Activated CD8-positive, alpha-beta memory T cell treated with anti-CD3 and anti-CD28 coated beads, Interleukin-2, amount 50 U/mL, for 48 hours (primary cell): ENCODE results near the gene TEAD1.

Experiments
- DNase-seq: peaks from one replicate; pipeline ENCODE4 v3.0.0-alpha.2; 2020

Gene TEAD1

DNA sequence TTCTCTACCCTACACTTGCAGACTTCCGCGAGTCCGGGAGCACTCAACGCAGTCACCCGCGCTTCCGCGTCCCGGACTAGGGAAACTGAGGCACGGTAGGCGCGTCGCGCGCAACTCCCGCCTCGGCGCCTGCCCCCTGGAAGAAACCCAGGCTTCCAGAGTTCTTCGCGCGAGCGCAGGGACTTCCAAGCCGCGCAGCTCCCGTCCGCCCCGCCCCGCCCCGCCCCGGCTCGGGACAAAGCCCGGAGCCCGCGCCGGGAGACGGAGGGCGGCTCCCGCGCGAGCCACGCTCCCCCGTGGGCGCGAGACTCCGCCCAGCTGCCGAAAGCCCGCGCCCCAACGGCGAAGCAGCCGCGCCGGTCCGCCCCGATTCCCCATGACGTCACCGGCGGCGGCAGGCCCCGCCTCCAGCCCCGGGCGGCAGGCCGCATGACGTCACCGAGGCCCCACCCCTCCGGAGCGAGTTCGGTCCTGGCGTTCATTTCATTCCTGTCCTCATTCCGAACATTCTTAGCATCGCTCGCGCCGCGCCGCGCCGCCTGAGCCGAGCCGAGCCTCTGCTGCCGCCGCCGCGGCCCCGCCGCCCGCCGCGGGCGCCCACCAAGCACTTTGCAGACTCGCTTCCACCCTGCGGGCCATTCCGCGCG lies at the start of gene TEAD1:
TEAD1 (plus strand) TSS at position 498 of the 647 bp plus-strand sequence.
- DNase-seq = peak; percentile 96

DNA sequence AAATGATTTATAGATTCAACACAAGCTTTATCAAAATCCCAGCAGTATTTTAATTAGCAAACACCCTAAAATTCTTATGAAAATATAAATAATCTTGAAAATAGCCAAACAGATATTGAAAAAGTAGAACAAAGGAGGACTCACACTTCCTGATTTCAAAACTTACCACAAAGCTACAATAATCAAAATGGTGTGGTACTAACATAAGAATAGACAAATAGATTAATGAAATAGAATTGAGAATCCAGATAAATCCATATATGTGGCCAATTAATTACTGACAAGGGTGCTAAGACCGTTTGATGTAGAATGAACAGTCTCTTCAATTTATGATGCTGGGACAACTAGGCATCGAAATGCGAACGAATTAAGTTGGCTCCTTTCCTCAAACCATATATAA lies 49.6 kb upstream of the TEAD1 start:
- no peak for DNase-seq

DNA sequence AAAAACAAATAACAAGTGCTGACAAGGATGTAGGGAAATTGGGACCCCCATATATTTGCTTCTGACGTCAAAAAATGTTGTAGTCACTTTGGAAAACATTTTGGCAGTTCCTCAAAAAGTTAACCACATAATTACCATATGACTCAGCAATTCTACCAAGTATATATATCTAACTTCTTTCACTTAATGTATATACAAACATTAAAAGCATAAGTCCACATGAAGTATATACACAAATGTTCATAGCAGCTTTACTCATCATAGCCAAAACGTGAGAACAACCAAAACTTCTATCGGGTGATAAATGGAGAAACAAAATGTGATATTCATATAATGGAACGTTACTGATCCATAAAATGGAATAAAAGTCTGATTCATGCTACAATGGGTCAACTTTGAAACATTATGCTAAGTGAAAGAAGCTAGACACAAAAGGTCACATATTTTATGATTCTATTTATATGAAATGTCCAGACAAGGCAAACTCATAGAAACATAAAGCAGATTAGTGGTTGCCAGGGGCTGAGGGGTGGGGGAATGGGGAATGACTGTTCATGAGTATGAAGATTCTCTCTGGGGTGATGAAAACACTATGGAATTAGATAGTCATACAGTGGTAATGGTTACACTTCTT lies 48.7 kb upstream of the TEAD1 start:
- DNase-seq = no peak

DNA sequence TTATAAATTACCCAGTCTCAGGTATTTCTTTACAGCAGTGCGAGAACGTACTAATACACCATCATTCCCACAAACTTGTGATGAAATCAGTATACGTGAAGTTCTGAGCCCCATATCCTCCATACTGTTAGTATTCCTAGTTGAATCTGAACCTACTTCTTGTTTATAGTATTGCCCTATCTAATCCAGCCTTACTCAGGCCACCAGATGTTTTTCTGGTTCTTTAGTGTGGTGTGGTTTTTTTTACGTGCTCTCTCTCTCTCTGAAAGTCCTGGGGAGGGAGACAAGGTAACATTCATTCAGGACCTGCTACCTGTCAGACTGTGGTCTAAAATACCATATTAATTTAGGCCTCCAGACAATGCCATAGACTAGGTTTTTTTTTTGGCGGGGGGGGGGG lies 47.6 kb upstream of the TEAD1 start:
- no peak for DNase-seq

DNA sequence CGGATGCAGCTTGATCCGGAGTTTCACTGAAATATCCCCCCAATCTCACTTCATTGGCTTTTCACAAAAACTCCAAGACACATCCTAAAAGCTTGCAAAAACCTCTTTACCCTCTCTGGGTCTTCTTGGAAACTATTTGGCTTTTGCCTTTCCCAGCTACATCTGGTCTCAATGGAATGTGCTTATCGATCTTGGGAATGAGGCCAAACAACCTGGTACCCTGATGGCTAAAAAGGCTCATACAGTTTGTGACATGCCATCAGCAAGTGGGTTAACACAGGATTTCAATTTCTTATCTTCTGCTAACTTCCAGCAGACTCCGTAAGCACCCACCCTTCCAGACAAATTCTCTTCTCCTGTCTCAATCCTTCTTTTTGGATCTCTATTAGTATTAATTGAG lies 45.9 kb upstream of the TEAD1 start:
- DNase-seq = no peak

DNA sequence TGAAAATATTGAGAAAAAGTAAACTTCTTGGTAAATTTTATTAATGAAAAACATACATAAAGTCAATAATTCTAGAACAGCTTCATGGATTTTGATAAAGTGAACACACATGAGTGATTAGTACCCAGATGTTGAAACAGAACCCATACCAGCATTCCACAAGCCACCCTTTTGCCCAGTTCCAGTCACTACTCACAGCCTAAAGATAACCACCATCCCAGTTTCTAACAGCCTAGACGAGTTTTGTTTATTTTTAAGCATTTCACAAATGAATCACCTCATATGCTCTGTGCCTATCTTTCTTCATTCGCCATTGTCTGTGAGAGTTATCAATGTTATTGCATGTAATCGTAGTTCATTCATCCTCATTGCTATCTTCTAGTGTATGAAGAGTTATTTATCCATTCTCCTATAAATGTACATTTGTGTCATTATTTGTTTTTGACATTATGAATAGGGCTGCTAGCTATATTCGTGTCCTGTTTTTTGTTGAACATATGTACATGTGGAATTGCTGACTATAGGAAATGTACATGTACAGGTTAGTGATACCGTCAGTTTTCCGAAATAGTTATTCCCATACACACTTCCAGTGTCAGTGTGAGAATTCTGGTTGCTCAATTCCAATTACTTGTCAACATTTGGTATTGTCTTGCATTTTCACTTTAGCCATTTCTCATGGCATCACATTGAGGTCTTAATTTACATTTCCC lies 44.5 kb upstream of the TEAD1 start:
- no peak for DNase-seq

DNA sequence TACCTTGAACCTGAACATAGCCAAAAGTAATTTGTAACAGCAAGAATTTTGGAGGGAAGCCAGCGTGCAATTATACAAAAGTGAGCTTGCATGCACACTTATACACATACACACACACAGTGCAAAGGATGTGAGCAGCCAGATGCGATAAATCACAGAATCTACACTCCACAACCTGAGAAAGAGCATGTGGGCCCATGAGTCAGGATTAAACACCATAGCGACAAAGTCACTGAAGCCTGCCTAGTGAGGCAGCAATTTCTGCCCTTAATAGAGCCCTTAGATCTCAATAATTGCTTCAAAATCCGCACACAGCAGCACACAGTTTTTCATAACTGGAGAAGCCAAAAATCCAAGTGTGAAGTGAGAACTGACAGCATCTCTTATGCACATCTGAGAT lies 42.6 kb upstream of the TEAD1 start:
- no peak for DNase-seq

DNA sequence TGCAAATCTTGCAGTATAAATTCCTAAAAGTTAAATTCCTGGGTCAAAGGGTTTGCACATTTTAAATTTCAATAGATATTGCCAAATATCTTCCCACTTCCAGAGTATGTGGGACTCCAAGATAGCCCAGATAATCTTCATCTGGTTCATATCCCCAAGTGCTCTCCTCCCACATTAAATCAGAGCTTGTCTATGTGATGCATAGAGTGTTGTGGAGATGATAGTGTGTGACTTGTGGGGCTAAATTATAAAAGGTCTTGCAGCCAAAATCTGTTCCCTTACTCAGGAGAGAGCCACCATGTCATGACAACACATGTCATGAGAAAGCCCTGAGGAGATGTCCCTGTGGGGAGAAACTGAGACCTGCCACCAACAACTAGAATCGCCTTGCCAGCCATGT lies 39.9 kb upstream of the TEAD1 start:
- no peak for DNase-seq

DNA sequence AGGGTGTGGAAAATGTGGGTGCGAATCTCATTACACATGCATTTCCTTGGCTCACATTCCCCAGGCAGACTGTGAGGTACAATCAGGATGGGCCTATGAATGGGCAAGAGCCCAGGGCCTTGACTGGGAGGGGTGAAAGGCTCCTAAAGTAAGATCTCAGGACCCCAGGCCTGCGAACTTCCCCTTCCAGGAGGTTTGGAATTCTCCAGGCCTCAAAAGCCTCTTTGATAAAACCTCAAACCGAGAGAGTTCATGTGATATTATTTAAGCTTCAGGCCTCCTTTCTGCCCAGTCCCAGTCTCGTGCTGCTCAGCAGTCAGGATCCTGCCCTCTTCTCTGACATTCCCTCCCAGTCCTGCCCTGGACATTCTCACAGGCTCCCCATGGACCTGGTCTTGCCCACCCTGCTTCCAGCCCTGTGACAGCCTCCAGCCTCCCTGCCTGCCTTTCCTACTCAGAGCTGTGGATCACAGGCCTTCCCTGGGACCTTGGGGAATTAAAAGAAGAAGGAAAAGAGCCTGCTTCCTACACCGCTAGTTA lies 37.3 kb upstream of the TEAD1 start:
- DNase-seq = no peak

DNA sequence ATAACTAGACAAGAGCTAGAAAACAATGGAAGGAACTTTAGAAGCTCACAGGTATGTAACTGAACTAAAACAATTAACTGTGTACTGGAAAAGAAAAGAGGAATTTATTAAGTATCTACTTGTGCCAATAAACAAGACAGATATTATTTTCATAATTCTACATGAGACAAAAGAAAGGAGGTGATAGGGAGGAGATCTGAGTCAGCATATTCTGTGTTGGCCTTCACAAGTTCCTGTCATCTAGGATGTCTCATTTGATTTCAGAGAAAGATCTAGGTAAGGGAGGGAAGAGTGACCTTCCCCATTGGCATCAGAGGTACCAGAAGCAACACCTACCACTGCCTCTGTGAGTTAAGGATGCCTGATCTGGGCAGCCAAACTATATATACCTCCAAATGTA lies 34.8 kb upstream of the TEAD1 start:
- no peak for DNase-seq

DNA sequence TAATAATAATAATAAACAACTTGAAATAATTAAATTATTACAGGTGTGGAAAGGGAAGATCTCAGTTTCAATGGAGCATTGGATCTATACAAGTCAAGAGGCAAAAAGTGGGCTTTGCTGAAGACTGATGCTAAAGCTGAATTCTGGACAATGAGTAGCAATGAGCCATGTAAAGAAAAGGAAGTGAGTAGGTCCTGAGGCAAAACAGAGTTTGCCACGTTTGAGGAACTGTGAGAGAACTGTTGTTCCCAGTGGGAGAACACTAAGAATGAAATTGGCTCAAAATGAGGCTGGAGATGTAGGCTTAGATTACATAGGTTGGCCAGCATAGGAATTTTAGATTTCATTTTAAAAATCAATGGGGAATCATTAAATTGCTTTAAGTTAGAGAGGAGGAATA lies 33.9 kb upstream of the TEAD1 start:
- no peak for DNase-seq

DNA sequence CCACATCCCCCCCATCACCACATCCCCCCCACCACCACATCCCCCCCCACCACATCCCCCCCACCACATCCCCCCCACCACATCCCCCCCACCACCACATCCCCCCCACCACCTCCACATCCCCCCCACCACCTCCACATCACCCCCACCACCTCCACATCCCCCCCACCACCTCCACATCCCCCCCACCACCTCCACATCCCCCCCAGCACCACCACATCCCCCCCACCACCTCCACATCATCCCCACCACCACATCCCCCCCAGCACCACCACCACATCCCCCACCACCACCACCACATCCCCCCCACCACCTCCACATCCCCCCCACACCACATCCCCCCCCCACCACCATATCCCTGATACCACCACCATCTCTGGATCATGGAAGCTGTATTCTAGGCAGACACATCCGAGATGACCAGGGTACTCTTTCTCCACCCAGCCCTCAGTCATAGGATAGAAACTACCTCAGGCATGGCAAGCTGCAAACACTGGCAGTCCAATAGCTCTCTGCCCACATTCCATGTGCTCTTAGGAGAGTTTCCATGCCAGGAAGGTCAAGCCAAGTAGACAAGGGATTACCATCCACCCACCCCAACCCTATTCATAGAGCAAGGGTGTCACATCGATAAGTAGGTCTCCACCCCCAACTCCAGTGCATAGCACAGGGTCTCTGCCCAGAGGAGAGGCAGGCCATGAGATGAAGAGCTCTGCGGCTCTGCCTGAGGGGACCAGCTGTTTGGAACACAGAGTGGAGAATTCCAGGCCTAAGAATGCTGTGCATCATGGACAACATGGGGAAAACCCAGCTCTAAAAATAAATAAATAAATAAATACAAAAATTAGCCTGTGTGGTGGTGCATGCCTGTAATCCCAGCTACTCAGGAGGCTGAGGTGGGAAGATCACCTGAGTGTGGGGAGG lies 33.0 kb upstream of the TEAD1 start:
- DNase-seq = no peak

DNA sequence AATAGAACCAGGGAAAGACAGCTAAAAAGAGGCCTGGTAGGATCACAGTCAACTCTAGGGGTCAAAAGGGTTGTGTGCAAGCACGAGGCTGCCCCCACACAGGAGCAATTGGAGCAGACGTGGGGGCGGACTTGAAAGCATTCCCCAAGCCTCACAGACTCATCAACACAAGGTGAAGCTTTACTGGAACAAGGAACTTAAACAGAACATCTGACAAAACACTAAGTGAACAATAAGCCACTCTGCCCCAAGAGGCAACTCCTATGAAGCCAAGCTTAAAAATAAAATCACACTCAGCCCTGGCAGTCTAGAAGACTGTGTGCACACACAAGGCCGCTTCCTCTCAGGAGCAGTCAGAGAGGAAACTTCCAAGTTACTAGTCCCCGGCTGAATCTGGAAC lies 32.2 kb upstream of the TEAD1 start:
- DNase-seq = no peak

DNA sequence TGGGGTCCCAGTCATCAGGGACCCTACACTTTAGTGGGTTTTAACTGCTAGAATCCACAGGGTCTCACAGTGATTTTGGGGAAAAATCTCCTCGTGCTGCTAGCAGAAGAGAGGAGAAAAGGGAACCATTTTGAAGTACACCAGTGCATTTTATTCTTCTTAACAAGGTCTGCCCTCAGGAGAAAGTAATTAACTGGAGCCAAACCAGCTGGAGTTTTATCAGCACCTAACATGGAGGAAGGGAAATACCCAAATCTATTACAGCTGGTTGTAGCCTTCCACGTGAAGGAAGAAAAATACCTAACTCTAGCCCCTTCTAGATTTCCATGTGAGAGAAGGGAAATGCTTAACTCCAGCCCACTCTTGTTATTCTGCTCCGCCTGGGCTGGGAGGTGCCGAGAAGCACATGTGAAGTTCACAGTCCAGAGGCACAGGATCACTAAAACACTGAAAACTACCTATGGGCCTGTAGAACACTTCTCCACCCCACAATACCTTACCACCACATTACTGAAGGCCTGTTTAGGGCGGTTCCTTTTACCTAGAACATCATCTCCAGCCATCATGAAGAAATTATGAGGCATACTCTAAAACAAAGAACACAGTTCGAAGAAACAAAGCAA lies 31.3 kb upstream of the TEAD1 start:
- DNase-seq = no peak

DNA sequence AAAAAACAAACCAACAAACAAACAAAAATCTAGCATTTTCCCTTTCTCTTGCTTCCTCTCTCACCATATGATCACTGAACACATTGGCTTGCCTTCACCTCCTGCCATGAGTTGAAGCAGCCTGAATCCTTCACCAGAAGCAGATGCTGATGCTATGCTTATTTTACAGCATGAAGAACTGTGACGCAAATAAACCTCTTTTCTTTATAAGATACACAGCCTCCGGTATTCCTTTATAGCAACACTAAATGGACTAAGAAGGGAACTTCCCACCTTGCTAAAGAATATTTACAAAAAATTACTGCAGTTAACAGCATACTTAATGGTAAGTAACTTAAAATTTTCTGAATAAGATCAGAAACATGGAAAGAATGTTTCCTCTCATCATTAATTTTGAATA lies 27.7 kb upstream of the TEAD1 start:
- no peak for DNase-seq

DNA sequence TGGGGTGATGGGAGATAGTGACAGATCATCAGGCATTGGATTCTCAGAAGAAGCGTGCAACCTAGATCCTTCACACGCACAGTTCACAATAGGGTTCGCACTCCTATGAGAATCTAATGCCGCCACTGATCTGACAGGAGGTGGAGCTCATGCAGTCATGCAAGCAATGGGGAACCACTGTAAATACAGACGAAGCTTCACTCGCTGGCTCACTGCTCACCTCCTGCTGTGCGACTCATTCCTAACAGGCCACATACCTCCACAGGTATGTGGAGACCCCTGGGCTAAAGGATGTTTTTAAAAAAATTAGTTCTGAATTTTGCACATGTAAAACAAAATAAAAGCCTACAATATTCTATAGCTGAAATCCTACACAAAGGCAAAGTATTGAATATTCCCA lies 20.5 kb upstream of the TEAD1 start:
- DNase-seq = no peak

DNA sequence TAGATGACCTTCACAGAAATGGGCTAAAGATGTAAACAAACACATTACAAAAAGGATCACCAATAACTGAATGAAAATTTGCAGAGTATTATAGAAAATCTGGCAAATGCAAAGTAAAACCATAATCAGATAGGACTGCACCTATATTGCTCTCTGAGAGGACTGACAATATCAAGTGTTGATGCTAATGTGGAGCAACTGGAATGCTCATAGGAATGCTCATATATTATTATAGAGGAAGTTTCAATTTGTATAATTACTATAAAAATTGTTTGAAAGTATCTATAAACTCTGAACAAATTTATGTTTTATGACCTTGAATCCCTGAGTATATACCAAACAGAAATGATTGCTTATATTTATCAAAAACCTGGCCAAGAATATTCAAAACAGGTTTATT lies 18.4 kb upstream of the TEAD1 start:
- no peak for DNase-seq

DNA sequence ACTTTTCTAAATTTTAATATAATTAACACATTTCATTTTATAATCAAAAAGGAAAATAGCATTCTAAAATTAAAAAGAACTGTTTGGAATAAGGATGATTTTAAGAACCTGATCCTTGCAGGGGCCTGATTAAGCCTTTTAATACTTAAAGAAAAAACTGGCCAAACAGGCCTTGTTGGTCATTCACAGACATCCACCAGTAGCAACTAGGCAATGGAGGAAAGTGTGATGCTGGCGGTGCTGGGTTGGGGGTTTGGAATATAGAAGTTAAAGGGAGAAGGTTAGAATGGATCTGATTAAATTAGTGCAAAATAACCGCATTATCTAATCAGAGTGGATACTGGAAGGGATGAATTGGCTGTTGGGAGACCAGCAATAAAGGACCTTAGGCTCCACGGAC lies 16.9 kb upstream of the TEAD1 start:
- DNase-seq = no peak

DNA sequence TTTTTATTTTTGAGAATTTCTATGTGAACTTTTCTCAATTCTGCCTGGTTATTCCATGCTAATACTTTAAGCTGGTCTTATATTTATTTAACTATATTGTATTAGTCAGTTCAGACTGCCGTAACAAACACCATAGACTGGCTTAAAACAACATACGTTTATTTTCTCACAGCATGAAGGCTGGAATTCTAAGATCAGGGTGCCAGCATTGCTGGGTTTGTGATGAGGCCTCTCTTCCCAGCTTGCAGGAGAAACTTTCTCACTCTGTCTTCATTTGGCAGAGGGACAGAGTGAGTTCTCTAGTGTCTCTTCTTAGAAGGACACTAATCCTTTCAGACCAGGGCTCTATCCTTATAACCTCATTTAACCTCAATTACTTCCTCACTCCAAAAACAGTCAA lies 16.2 kb upstream of the TEAD1 start:
- DNase-seq = no peak

DNA sequence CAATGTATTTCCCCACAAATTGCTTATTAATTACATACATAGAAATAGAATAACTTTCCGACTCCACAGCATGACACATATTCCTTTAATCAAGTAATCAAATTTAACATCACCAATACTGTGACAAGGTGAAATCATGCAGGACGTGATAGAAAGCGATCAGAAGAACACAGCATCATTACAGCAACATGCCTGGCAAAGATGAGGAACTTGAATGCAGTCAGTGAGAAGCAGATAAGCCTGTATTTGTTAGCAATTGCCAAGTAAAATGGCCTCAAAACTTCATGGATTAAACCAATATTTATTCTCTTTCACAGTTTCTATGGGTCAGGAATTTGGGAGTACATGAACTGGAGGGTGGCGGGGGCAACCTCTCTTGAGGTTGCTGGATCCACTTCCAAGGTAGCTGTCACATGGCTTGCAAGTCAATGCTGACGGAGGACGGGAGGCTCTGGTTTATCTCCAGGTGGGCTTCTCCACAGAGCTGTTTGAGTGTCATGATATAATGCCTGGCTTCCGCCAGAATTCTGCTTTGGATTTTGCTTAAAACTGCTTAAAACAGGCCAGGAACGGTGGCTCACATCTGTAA lies 12.0 kb upstream of the TEAD1 start:
- no peak for DNase-seq

DNA sequence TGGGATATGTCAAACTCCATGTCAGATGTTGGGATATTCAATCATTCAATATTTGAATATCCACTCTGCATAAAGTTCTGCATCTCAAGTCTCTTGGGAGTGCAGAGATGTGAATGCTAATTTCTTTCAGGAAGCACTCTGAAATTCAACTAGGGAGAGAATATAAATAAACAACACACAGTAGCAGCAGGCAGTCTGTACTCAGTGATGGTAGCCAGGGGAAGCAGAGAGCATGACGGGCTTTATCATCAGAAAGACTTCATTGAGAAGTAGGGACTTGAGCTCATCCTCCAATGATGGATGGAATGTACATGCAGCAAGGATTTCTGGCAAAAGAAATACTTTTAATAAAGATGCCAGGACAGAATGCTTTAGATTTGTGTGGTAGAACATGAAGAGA lies 9.8 kb upstream of the TEAD1 start:
- DNase-seq = no peak

DNA sequence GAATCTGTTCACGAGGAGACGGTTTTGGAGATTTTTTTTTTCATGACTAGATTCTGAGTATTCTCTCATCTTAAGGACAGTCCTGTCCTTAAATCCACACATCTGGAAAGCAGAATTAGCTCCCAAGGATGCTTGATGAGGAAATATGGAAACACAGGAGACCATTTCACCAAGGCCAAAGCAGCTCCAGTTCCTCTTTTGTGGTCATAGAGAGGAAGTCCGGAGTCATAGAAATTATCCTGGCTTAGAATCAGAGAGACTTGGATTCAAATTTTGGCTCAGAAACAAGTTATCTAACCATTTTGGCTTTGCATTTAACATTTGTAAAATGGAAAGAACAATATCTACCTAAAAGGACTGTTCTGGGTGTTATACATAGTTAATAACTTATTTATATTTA lies 7.3 kb upstream of the TEAD1 start:
- no peak for DNase-seq
